Measurements from ENCODE around the gene CDK7.

CDK7 gene

GRCh38 chr5:69292306-69292705, 57.6 kb downstream of the CDK7 start:
- DNase-seq = no peak

- no peak for DNase-seq
Observed at GRCh38 chr5:69293882-69294281, 59.2 kb downstream of the CDK7 start.

GRCh38 chr5:69295088-69295754, 60.5 kb downstream of the CDK7 start:
- no peak for DNase-seq

- DNase-seq = no peak
Observed at GRCh38 chr5:69299625-69300024, 64.9 kb downstream of the CDK7 start.

GRCh38 chr5:69300537-69301203, 66.0 kb downstream of the CDK7 start:
- DNase-seq = no peak

GRCh38 chr5:69305512-69305911, 70.8 kb downstream of the CDK7 start:
- no peak for DNase-seq

GRCh38 chr5:69308046-69308553, 73.4 kb downstream of the CDK7 start:
- DNase-seq = no peak

- DNase-seq = no peak
Observed at GRCh38 chr5:69309380-69309779, 74.7 kb downstream of the CDK7 start.

- no peak for DNase-seq
Observed at GRCh38 chr5:69312459-69313160, 77.9 kb downstream of the CDK7 start.

- no peak for DNase-seq
Observed at GRCh38 chr5:69313428-69313827, 78.7 kb downstream of the CDK7 start.

GRCh38 chr5:69315972-69316371, 81.3 kb downstream of the CDK7 start:
- DNase-seq = no peak

GRCh38 chr5:69317391-69317790, 82.7 kb downstream of the CDK7 start:
- DNase-seq = no peak

GRCh38 chr5:69326365-69326764, 91.7 kb downstream of the CDK7 start:
- DNase-seq = no peak
